ENCODE measurements around the gene PELI2.

The PELI2 gene

GRCh38 chr14:56121816-56122215, 3.6 kb downstream of the PELI2 start:
- Histone ChIP-seq H3K36me3 (ENCODE audit: control insufficient read depth, insufficient read depth, low read length) (no peaks in the 10 kb centered on the region), H3K27me3 (ENCODE audit: control insufficient read depth, insufficient read depth, low read length) (peaks cover 25% of the 10 kb centered on the region), H3K9ac (ENCODE audit: low read depth, low read length) (no peak overlapping the region)

DNA sequence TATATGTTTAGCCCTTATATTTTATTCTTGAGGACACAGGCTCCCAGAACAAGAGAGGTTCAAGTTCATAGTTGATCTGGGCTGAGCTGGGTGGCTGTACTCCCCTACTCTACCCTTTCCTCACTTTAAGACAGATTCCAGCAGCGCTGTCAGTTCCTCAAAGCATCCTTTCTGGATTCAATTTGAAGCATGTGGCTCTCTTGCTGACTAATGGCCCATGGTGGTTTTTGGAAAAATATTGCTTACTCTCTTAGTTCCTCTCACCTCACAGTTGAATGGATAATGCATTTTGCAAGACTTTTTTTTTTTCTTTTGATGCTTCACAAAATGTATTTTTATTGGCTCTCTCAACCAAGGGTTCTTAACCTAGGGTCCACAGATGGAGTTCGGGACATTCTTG, 4.1 kb downstream of the PELI2 start:
- no peak overlapping the region for H3K9ac ChIP-seq (ENCODE audit: low read depth, low read length)
- peaks cover 25% of the 10 kb centered on the region for H3K27me3 ChIP-seq (ENCODE audit: control insufficient read depth, insufficient read depth, low read length)
- no peaks in the 10 kb centered on the region for H3K36me3 ChIP-seq (ENCODE audit: control insufficient read depth, insufficient read depth, low read length)
- no peaks in the 10 kb centered on the region for H3K9me3 ChIP-seq (ENCODE audit: control insufficient read depth, insufficient read depth, low read length)
- peaks cover 6% of the 10 kb centered on the region for H3K4me1 ChIP-seq (ENCODE audit: control insufficient read depth, insufficient read depth, low read length)
- H3K4me3 ChIP-seq (ENCODE audit: low read depth, low read length) = no peak overlapping the region

More at GRCh38 chr14:56121816-56122215, 3.6 kb downstream of the PELI2 start:
- Histone ChIP-seq H3K4me3 (ENCODE audit: low read depth, low read length) (no peak overlapping the region), H3K4me1 (ENCODE audit: control insufficient read depth, insufficient read depth, low read length) (peaks cover 6% of the 10 kb centered on the region), H3K9me3 (ENCODE audit: control insufficient read depth, insufficient read depth, low read length) (no peaks in the 10 kb centered on the region)

DNA sequence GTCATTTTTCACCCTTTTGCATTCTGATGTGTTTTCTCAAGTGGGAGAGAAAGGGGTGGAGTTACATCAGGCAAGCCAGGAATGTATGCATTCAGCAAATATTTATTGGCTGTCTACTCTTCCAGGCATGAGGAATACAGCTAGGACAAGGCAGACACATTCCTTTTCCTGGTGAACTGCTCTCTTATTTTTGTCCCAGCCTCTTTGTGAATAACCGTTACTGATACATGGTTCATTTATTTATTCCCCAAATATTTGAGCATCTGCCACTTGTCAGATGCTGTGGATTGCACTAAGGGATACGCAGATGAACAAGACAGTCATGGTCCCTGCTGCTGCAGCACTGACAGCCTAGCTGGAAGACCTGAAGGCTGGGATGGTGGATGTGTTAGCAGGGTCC, 6.1 kb downstream of the PELI2 start:
- Histone ChIP-seq H3K9ac (ENCODE audit: low read depth, low read length) (no peak overlapping the region), H3K4me3 (ENCODE audit: low read depth, low read length) (no peak overlapping the region), H3K36me3 (ENCODE audit: control insufficient read depth, insufficient read depth, low read length) (no peaks in the 10 kb centered on the region), H3K4me1 (ENCODE audit: control insufficient read depth, insufficient read depth, low read length) (peaks cover 16% of the 10 kb centered on the region), H3K27me3 (ENCODE audit: control insufficient read depth, insufficient read depth, low read length) (peaks cover 25% of the 10 kb centered on the region), H3K9me3 (ENCODE audit: control insufficient read depth, insufficient read depth, low read length) (no peaks in the 10 kb centered on the region)

DNA sequence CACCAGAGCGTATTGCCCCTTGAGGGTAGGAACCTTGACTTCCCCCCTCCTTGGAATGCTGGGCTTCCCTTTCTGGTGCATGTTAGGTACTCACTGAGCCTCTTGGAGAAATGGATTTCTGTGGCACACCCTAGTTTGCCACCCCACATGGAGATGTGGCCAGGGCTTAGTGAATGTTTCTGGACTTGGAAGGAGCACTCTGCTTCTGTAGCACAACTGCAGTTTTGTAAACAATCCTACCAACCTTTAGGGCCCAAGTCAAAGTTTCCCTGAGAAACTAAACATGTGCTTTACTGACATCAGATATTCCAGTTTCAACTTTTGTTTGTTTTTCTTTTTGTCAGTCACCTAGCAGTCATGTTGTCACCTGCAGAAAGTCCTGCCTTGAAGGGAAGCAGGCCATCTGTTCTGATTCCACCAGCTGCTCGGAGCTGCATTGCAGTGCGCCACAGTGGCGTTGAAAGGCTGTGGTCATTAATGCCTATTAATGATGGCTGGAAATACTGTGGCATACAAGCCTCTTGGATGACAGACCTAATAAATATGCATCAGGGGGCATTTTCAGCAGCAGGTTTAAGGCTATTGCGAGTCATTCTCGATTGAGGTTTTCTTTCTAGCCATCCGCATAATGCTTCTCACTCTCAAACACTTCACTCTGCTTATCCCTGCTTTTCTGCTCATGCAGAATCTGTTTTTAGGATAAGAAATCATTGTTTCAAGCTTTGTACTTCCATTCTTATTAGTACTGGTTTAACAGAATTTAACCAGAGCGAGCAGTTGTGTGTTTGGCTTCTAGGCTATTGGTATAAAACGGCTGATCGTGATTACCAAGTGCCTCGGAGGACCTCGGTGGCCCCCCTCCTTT, 7.8 kb downstream of the PELI2 start:
- Histone ChIP-seq H3K9ac (ENCODE audit: low read depth, low read length) (no peak overlapping the region), H3K4me1 (ENCODE audit: control insufficient read depth, insufficient read depth, low read length) (peaks cover 19% of the 10 kb centered on the region), H3K27me3 (ENCODE audit: control insufficient read depth, insufficient read depth, low read length) (peaks cover 10% of the 10 kb centered on the region), H3K36me3 (ENCODE audit: control insufficient read depth, insufficient read depth, low read length) (no peaks in the 10 kb centered on the region), H3K9me3 (ENCODE audit: control insufficient read depth, insufficient read depth, low read length) (no peaks in the 10 kb centered on the region), H3K4me3 (ENCODE audit: low read depth, low read length) (no peak overlapping the region)

GRCh38 chr14:56126637-56126913, 8.4 kb downstream of the PELI2 start:
- Histone ChIP-seq H3K27me3 (ENCODE audit: control insufficient read depth, insufficient read depth, low read length) (peaks cover 5% of the 10 kb centered on the region), H3K9me3 (ENCODE audit: control insufficient read depth, insufficient read depth, low read length) (no peaks in the 10 kb centered on the region), H3K4me3 (ENCODE audit: low read depth, low read length) (no peak overlapping the region), H3K36me3 (ENCODE audit: control insufficient read depth, insufficient read depth, low read length) (no peaks in the 10 kb centered on the region), H3K9ac (ENCODE audit: low read depth, low read length) (no peak overlapping the region), H3K4me1 (ENCODE audit: control insufficient read depth, insufficient read depth, low read length) (peaks cover 19% of the 10 kb centered on the region)

- Histone ChIP-seq H3K4me3 (ENCODE audit: low read depth, low read length) (no peak overlapping the region), H3K36me3 (ENCODE audit: control insufficient read depth, insufficient read depth, low read length) (no peaks in the 10 kb centered on the region), H3K9me3 (ENCODE audit: control insufficient read depth, insufficient read depth, low read length) (no peaks in the 10 kb centered on the region), H3K4me1 (ENCODE audit: control insufficient read depth, insufficient read depth, low read length) (peaks cover 21% of the 10 kb centered on the region), H3K9ac (ENCODE audit: low read depth, low read length) (no peak overlapping the region), H3K27me3 (ENCODE audit: control insufficient read depth, insufficient read depth, low read length) (no peaks in the 10 kb centered on the region)
These were observed 8.9 kb downstream of the PELI2 start for GRCh38 chr14:56127156-56127555.

DNA sequence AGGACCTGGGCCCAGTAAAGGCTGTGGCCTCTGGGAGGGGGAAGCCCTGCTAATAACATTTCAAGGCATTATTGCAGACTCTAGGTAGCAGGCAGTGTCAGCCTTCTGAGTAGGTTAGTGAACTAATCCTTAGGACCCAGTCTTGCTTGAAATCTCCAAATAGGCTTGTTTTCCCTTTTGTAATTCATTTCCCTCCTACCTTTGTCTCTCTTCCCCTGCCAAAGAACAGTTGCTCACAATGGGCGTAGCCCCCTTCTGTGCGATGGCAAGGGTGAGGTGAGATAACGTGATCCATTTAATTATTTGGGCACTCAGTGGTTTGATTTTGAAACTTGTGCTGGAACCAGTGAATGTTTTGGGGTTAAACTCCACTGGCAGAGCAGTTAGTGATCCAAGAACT, 10.9 kb downstream of the PELI2 start:
- Histone ChIP-seq H3K9me3 (ENCODE audit: control insufficient read depth, insufficient read depth, low read length) (no peaks in the 10 kb centered on the region), H3K36me3 (ENCODE audit: control insufficient read depth, insufficient read depth, low read length) (no peaks in the 10 kb centered on the region), H3K4me3 (ENCODE audit: low read depth, low read length) (no peak overlapping the region), H3K9ac (ENCODE audit: low read depth, low read length) (no peak overlapping the region), H3K4me1 (ENCODE audit: control insufficient read depth, insufficient read depth, low read length) (peaks cover 33% of the 10 kb centered on the region), H3K27me3 (ENCODE audit: control insufficient read depth, insufficient read depth, low read length) (no peaks in the 10 kb centered on the region)

DNA sequence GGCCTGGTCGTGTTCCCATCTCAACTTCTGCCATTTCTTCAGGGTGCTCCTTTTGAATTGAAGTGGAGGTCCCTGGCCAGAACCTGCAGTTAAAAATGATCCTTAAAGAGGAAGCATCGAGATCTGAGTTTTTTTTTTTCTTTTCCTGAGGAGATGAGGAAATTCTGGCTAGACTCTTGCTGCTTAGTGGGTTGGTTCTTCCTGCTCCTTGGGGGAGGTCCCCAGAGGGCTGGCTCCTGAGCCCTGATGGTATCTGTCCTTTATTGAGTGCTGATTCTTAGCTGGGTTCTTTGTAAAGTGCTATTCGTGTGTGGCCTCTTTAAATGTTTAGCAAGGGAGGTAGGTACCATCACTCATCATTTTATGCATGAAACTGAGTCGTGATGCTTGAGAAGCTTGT, 11.7 kb downstream of the PELI2 start:
- Histone ChIP-seq H3K4me3 (ENCODE audit: low read depth, low read length) (no peak overlapping the region), H3K36me3 (ENCODE audit: control insufficient read depth, insufficient read depth, low read length) (no peaks in the 10 kb centered on the region), H3K9me3 (ENCODE audit: control insufficient read depth, insufficient read depth, low read length) (no peaks in the 10 kb centered on the region), H3K4me1 (ENCODE audit: control insufficient read depth, insufficient read depth, low read length) (peaks cover 33% of the 10 kb centered on the region), H3K9ac (ENCODE audit: low read depth, low read length) (no peak overlapping the region), H3K27me3 (ENCODE audit: control insufficient read depth, insufficient read depth, low read length) (no peaks in the 10 kb centered on the region)

GRCh38 chr14:56131004-56131864, 13.0 kb downstream of the PELI2 start:
- Histone ChIP-seq H3K9ac (ENCODE audit: low read depth, low read length) (no peak overlapping the region), H3K36me3 (ENCODE audit: control insufficient read depth, insufficient read depth, low read length) (no peaks in the 10 kb centered on the region), H3K9me3 (ENCODE audit: control insufficient read depth, insufficient read depth, low read length) (no peaks in the 10 kb centered on the region), H3K4me3 (ENCODE audit: low read depth, low read length) (no peak overlapping the region), H3K27me3 (ENCODE audit: control insufficient read depth, insufficient read depth, low read length) (no peaks in the 10 kb centered on the region), H3K4me1 (ENCODE audit: control insufficient read depth, insufficient read depth, low read length) (peaks cover 33% of the 10 kb centered on the region)

GRCh38 chr14:56131865-56132833, 13.9 kb downstream of the PELI2 start:
- Histone ChIP-seq H3K9ac (ENCODE audit: low read depth, low read length) (no peak overlapping the region), H3K36me3 (ENCODE audit: control insufficient read depth, insufficient read depth, low read length) (no peaks in the 10 kb centered on the region), H3K4me1 (ENCODE audit: control insufficient read depth, insufficient read depth, low read length) (peaks cover 34% of the 10 kb centered on the region), H3K9me3 (ENCODE audit: control insufficient read depth, insufficient read depth, low read length) (no peaks in the 10 kb centered on the region), H3K27me3 (ENCODE audit: control insufficient read depth, insufficient read depth, low read length) (no peaks in the 10 kb centered on the region), H3K4me3 (ENCODE audit: low read depth, low read length) (no peak overlapping the region)

DNA sequence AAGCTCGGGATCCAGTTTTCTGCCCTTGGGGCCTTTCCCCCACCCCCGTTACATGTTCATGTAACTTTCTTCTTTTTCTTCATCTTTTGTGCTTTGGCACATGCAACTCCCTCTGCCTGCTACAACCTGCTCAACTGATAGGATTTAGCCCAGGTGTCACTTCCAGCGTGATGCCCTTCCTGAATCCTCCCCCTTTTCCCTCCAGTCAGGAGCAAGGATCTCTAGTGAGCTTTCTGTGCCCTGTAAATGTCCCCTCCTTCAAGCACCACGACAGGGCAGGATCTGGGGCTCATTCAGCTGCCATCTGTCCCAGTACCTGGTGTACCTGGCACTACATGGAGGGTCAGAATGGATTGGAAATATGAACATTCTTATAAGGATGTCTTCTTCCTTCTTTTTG, 15.3 kb downstream of the PELI2 start:
- no peaks in the 10 kb centered on the region for H3K9me3 ChIP-seq (ENCODE audit: control insufficient read depth, insufficient read depth, low read length)
- H3K36me3 ChIP-seq (ENCODE audit: control insufficient read depth, insufficient read depth, low read length) = no peaks in the 10 kb centered on the region
- H3K9ac ChIP-seq (ENCODE audit: low read depth, low read length) = no peak overlapping the region
- peaks cover 41% of the 10 kb centered on the region for H3K4me1 ChIP-seq (ENCODE audit: control insufficient read depth, insufficient read depth, low read length)
- H3K4me3 ChIP-seq (ENCODE audit: low read depth, low read length) = no peak overlapping the region
- no peaks in the 10 kb centered on the region for H3K27me3 ChIP-seq (ENCODE audit: control insufficient read depth, insufficient read depth, low read length)

Measured in iPS-15b (cell line).